Glomerular visceral epithelial cell (primary cell): ENCODE data around the gene ATP6V1G3.
"Not testable (repeated sequence)": the region's sequence is repeated elsewhere in the genome, so short reads cannot be mapped to it uniquely, and the experiment has no call there.

Source experiments
- DNase-seq: peaks from one replicate; pipeline ENCODE4 v3.0.0-alpha.2; 2016; ENCODE audit errors: extremely low spot score

ATP6V1G3 gene

DNA sequence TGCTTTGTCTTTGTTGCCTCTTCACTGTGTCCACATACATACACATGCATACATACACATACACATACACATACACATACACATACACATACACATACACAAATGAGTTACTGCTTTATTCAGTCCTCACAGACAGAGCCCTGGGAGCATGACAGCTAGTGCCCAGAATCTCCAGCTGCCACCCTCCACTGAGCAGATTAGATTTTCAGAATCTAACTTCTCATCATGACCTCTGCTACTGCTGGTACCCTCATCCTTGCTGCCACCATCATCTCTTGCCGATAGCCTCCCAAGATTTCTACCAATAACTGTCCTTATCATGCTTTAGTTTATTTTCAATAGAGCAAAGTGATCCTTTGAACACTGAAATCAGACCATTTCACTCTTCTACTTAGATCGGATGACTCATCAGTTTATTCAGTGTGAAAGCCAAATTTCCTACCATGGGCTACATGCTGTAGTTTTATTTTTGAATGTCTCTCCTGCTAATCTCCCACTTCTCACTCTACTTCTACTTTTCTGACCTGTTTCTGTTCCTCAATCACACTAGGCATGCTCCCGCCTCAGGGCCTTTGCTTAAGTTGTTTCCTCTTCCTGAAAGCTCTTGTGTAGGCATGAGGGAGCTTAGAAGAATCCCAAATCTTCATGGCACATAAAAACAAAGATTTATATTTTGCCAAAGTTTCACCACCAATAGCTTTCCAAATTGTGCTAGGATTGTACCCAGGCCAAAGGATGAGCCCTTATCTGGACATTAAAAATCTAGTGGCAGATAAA lies 43.0 kb downstream of the ATP6V1G3 start:
- peak; percentile 24 for DNase-seq

DNA sequence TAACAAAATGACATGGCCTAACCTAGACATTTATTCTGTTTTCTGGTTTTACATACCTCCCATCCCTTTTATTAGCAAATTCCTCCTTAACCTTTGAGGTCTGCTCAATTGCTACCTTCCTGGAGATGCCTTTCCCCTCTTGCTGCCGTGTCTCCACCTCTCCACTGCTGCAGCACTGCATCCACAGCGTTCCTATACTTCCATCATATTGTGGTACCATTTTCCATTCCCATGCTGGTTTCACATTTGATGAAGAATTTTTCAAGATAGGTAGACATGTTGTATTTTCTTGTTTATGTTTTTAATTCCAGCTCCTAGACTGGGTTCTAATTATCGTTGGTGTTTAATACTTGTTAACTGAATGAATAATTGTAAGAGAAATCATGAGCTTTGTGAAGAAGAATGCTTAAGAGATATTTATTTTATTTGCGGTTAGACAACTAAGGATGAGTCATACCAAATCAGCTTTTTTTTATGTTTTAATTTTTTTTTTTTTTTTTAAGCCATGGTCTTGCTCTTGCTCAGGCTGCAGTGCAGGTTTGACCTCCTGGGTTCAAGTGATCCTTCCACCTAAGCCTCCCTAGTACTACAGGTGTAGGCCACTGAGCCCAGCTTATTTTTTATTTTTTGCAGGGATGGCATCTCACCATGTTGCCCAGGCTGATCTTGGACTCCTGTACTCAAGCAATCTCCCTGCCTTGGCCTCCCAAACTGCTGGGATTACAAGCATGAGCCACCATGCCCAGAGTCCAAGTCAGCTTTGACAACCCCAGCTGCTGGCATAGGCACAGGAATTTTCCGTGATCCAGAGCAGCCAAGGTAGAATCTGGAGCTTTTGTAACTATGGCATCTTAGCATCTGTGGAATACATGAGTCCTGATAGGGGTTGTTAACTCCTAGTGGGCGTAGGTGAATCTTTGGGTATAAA lies 44.0 kb downstream of the ATP6V1G3 start:
- peak; percentile 25 for DNase-seq

DNA sequence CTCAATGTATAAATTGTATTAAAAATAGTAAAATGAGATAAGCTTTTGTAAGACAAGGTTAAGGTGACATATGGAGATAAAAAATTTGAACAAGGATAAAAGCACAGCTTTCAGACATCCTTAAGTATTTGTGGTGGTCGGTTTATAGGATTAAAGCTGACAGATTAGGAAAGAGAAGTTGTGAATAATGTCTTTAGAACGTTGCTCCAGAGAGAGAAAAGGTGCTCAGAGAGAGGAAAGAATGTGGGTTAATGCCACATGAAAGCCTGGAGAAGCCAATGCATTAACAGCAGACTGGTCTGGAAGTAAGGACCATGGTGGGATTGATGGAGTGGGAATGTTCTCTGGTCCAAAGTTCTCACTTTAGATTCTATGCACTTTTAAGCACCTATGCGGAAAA lies 44.8 kb downstream of the ATP6V1G3 start:
- peak; percentile 23 for DNase-seq

DNA sequence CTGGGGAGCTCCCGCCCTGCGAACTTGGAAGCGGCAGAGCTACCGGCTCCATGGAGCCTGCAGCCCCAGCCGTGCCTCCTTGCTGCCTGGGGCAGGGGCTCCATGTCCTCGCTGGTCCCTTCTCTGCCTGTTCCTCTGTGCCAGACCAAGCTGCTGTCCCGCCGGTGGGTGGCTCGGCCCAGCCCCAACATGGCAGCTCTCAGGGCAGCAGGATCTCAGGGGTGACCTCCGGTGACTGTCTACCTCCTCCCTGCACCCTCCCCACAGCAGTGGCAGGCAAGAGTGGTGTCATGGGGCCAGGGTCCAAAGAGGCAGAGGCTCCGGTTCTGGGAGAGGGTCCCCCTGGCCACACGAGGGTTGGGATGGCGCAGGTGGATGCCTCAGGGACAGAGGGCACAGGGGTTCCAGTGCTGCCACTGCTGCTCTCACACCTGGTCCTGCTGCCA lies 45.8 kb downstream of the ATP6V1G3 start:
- no peak for DNase-seq

DNA sequence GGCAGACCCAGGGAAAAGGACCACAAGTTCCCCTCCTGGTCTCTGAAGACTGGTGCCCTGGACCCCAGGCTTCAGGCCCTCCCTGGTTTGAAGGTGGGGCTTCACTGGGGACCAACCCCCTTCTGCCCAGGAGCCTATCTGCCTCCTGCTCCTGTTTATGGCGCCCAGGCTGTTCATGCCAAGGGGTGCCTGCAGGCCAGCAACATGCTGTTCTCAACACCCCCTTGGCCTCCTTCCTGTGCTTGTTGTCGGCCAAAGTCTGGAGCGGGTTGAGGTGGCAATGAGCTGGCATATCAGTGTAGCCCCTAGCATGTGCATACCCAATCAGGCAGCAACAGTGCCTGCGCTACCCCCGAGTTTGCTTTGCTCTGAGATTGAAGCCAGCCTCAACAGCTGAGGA lies 46.3 kb downstream of the ATP6V1G3 start:
- DNase-seq = no peak

DNA sequence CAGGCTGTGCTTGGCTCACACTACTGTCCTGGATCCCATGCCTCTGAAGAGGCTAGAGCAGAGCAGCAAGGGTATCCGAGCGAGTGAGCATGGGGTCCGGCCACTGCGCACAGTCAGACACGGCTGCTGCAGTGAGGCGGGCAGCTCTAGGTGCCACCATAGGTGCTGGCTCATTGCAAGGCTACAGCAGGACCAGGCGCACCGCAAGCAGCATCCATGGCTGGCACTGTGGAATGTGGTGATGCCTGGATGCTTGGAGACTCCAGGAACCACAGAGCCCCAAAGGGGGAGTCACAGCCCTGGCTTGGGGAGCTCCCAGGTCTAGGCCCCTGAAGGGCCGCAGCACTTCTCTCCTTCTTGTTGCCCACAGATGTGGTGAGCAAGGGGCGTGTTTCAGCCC lies 47.2 kb downstream of the ATP6V1G3 start:
- DNase-seq = peak; percentile 22

DNA sequence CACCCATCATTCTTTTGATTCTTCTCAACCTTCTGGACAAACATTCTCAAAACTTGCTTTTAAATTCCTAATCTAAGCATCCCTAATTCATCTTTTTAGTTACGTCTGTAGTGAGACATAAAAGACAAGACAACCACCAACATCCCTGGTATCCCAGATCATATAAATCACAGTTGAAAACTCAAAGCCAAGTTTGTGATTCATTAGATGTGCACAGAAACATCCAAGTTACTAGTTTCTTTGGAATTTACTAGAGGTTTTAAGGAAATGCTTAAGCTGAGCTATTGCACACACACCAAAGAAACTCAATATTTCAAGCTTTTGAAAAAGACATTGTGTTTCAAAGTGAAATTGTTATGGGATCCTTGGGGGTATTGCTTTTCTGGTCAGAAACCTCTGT lies 47.6 kb downstream of the ATP6V1G3 start:
- peak; percentile 32 for DNase-seq

DNA sequence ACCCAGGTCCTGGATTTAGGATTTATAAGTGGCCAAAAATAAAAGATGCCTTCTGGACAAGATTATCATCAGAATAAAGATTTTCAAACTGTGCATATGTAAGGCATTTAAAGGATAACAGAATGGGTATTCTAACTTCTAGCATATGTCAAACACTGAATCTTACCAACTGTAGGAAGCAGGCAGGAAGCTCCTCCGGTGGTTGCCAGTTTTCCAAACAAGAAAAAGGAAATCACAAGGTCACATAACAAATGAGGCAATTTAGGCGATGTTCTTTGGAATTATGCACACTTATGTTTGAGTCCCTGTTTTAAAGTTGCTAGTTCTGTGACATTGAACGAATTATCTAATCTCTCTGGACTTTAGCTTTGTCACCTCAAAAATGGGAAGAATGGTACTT lies 48.9 kb downstream of the ATP6V1G3 start:
- DNase-seq = no peak

DNA sequence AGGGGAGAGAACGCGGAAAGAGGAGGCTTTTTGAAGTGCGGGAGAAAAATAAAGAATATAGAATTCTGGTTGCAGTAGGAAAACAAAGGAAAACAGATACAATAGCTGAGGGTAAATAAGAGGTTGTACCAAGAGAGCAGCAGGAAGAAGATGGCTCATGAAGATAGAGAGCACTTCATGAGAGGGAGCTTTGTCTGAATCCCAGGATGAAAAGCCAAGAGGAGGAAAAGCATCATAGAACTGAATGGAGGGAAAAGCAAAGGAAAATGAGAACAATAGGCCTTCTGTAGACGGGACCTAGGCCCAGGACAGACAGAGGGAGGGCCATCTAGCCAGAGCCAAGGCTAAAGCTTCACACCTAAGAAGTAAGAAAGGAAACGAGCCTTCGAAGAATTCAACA lies 49.5 kb downstream of the ATP6V1G3 start:
- no peak for DNase-seq

DNA sequence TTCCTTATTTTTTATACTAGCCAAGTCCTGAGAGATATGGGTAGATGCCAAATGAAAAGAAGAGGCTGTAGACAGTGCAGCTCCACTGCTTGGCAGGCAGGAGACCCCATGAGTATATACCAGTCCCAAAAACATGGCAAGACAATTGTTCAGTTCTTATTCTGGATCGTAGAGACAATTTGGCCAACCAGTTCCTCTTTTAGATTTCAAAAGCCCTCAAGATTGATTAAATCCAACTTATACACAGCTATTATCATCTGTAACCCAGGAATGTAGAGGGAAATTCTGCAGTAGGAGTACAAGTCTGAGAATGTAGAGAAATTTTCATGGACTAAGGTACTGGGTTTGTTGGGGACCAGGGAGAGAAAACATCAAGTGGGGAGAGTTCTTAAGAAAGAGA lies 50.3 kb downstream of the ATP6V1G3 start:
- no peak for DNase-seq

DNA sequence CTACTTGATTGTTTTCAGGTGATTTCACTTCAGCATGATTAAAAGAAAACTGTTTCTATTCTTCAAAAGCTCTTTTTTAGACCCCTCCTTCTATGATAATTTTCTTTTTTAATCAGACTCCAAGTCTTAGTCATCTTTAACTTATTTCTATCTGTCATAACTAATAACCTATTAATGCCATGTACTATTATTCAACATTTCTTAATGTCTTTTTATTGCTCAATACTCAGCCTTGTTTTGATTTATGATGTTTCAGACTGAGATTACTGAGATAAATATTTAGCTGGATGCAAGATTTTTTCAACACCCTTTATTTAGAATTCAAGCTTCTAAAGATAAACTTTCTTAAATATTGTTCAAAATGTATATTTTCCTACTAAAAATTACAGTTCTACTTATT lies 53.6 kb downstream of the ATP6V1G3 start:
- no peak for DNase-seq

DNA sequence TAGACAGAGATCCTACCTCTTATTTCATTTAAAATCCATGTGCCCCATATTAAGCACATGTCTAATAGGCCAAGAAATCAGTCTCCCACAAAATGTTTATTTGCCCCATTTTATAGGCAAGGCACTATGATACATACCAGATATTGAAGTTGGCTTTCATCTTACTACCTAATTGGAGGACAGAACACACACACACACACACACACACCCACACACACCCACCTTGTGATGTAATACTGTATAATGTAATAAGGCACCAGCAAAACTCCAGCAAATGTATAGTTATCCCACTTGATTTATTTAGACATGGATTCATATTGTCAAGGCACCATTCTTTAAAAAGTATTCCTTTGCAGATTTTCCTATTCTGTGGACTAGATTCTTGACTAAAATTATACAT lies 56.8 kb downstream of the ATP6V1G3 start:
- no peak for DNase-seq

DNA sequence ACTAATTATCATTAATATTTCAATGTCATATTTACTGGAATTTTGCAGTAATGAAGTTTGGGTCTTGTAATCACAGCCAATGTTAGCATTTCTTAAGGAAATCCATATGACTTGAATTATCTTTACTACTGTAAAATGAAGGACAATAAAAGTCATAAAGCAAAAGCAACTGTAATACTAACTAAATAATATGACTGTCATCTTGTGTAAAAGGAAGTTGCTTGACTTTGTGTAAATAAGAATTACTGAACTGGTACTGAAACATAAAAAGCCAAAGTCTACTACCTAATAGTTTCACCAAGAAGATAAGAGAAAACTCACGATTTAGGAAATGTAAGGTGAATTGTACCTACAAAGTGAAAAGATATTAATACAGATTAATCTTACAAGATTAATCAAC lies 57.5 kb downstream of the ATP6V1G3 start:
- no peak for DNase-seq

DNA sequence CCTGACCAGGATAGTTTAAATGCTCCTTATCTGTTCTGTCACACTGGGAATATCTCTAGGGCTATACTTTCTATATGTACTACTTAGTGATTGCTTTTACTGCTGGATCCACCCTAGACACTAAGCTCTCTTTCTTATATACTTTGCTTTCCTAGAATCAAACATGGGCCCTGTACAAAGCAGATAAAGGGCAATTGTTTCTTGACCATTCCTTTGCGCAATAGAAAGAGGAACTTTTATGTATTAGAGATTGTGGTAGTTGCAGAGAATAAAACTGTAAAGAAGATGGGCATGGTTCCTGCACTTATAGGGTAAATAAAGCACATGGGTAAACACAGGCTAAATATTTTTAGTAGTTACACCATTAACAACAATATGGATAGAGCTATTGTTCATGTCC lies 58.8 kb downstream of the ATP6V1G3 start:
- DNase-seq = no peak

DNA sequence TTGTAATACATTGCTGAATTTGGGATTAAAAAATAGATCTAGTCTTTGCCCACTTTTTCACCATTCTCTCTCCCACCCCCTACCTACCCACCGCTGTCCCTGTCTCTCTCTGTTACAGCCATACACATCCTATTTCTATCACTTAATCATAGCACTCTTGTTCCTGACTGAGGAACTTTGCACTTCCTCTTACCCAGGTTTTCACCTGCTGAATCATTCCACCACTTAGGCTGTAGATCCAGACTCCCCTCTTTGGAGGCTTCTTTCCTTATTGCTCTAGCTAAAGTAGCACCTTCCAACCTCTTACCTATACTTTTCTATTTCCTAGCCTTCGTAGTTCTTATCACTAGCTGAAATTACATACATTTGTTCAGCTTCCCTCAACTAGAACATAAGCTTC lies 59.6 kb downstream of the ATP6V1G3 start:
- DNase-seq = no peak

DNA sequence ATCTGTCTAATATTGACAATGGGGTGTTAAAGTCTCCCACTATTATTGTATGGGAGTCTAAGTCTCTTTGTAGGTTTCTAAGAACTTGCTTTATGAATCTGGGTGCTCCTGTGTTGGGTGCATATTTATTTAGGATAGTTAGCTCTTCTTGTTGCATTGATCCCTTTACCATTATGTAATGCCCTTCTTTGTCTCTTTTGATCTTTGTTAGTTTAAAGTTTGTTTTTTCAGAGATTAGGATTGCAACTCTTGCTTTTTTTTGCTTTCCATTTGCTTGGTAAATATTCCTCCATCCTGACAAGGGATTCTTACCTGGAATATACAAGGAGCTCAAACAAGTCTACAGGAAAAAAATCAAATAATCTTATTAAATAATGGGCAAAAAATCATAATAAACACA lies 63.1 kb downstream of the ATP6V1G3 start:
- DNase-seq = not testable (repeated sequence)
